Measurements from ENCODE around the gene TMCC1. TPM values are rescaled to one million over a fixed set of nuclear protein-coding genes. Genes with fewer than 3 reads are reported as not detected.

TMCC1 gene
- total RNA-seq, 1 experiment from 2014 or later, result 6.2 TPM

- H3K9ac ChIP-seq (ENCODE audit: low read length), result no peak overlapping the region
- H3K79me2 ChIP-seq (ENCODE audit: low read length), result peaks cover 51% of the 10 kb centered on the region
- H3K36me3 ChIP-seq (ENCODE audit: low read depth, low read length), result no peaks in the 10 kb centered on the region
- H3K4me3 ChIP-seq (ENCODE audit: low read length), result no peak overlapping the region
- no peaks in the 10 kb centered on the region for H3K4me1 ChIP-seq (ENCODE audit: insufficient read depth, low read length)
- no TSS peak for BruUV-seq (replicated peaks)
- ATAC-seq, result no peak
- H4K20me1 ChIP-seq (ENCODE audit: low read length), result no peaks in the 10 kb centered on the region
- no peak for DNase-seq
- H3K9me3 ChIP-seq (ENCODE audit: low read length), result no peaks in the 10 kb centered on the region
- no peak overlapping the region for H3K27ac ChIP-seq (ENCODE audit: low read length)
- no peak overlapping the region for H2AFZ ChIP-seq (ENCODE audit: low read length)
- H3K4me2 ChIP-seq (ENCODE audit: low read length), result no peak overlapping the region
- no peaks in the 10 kb centered on the region for H3K27me3 ChIP-seq (ENCODE audit: low read length)
- CTCF ChIA-PET, result no interaction called here
- POLR2A ChIA-PET (ENCODE audit: unreplicated experiment), result no interaction called here
- TF ChIP-seq EZH2phosphoT487 (IDR thresholded peaks at IDR 0.05; ENCODE audit: borderline replicate concordance, low read length), result no peak
- TF ChIP-seq CTCF (conservative IDR thresholded peaks at IDR 0.05; ENCODE audit: low read depth, low read length), result no peak
- TF ChIP-seq EZH2 (IDR thresholded peaks at IDR 0.05; ENCODE audit: low read length, unreplicated experiment), result no peak
- H3F3A ChIP-seq (ENCODE audit: low read length, unreplicated experiment), result no peaks in the 10 kb centered on the region
- intact Hi-C loops (cut with micrococcal nuclease), result no loop called here
- no peaks in the 10 kb centered on the region for H3K9me2 ChIP-seq (replicated peaks; ENCODE audit: low read length)
These were observed 146.9 kb downstream of the TMCC1 start for GRCh38 chr3:129746629-129747028.

DNA sequence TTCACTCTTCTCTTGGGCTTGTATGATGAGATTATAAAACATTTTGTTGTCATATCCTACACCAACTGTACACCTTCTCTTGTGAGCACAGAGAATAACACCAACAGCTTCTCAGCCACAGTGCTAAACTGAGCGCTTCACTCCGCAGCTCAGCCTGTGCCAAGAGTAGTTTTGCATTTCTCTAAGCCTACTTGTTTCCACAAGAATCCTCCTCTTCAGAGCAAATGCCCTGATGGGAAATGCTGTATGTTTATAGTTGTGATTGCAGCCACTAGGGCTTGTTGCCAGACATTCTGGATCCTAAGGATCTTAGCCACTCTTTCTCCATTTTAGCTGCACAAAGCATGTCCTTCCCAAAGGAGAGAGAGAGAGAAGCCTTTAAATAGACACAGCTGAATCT lies 148.3 kb downstream of the TMCC1 start:
- POLR2A ChIA-PET (ENCODE audit: unreplicated experiment), result interaction anchor here (0.6 kb wide), 1 partner anchor 80 kb away, joined by 10 read pairs; no protein-coding TSS in a partner anchor
- intact Hi-C loops (cut with micrococcal nuclease), result no loop called here

More for the DNA sequence above, 148.3 kb downstream of the TMCC1 start:
- no peak for TF ChIP-seq EZH2 (IDR thresholded peaks at IDR 0.05; ENCODE audit: low read length, unreplicated experiment)
- no peak for TF ChIP-seq CTCF (conservative IDR thresholded peaks at IDR 0.05; ENCODE audit: low read depth, low read length)
- no peak for TF ChIP-seq EZH2phosphoT487 (IDR thresholded peaks at IDR 0.05; ENCODE audit: borderline replicate concordance, low read length)
- DNase-seq, result no peak
- Histone ChIP-seq H3K4me1 (ENCODE audit: insufficient read depth, low read length) (no peaks in the 10 kb centered on the region), H3F3A (ENCODE audit: low read length, unreplicated experiment) (no peaks in the 10 kb centered on the region), H3K27ac (ENCODE audit: low read length) (no peak overlapping the region), H2AFZ (ENCODE audit: low read length) (no peak overlapping the region), H3K9me2 (replicated peaks; ENCODE audit: low read length) (no peaks in the 10 kb centered on the region), H3K9ac (ENCODE audit: low read length) (no peak overlapping the region), H3K9me3 (ENCODE audit: low read length) (no peaks in the 10 kb centered on the region), H4K20me1 (ENCODE audit: low read length) (no peaks in the 10 kb centered on the region), H3K79me2 (ENCODE audit: low read length) (peaks cover 56% of the 10 kb centered on the region), H3K36me3 (ENCODE audit: low read depth, low read length) (no peaks in the 10 kb centered on the region), H3K27me3 (ENCODE audit: low read length) (no peaks in the 10 kb centered on the region), H3K4me2 (ENCODE audit: low read length) (no peak overlapping the region), H3K4me3 (ENCODE audit: low read length) (no peak overlapping the region)
- no TSS peak for BruUV-seq (replicated peaks)
- ATAC-seq, result no peak
- CTCF ChIA-PET, result no interaction called here
